HepG2 (cell line): ENCODE results near the gene CYLD. TPM values are rescaled to one million over a fixed set of nuclear protein-coding genes. Genes with fewer than 3 reads are reported as not detected.

Source experiments
- ATAC-seq: fragments of 200-7000 bp; cut with Tn5 transposase; 3 replicates; pipeline ENCODE4 v1.9.1; 2020; ENCODE audit warnings: mild to moderate bottlenecking, moderate library complexity
- BruUV-seq: library from RNA; stranded (reverse); fragments of 400-500 nt; replicated peaks from 2 replicates; lab custom pipeline; 2021; lab: Mats Ljungman, UMichigan
- CTCF ChIA-PET: fragments of 300-600 bp; formaldehyde crosslinking; extraction: SDS; loops from one replicate; lab custom pipeline; 2021; ENCODE audit warnings: low total read pairs, inconsistent platforms, low intra/inter-chr PET ratio; lab: Yijun Ruan, JAX
- POLR2A ChIA-PET: fragments of 350-600 bp; sonication (Branson Sonifier 250); formaldehyde crosslinking; loops from one replicate; lab custom pipeline; 2020; ENCODE audit warnings: antibody characterized with exemption, inconsistent platforms; lab: Yijun Ruan, JAX
- DNase-seq: peaks from one replicate; pipeline ENCODE4 v3.0.0-alpha.2; 2015; ENCODE audit warnings: low spot score
- FAIRE-seq: peaks from 3 replicates; lab custom pipeline; 2011; peaks lifted over from hg19 to GRCh38; lab: Jason Lieb, UNC
- H2AFZ ChIP-seq: one replicate; pipeline ENCODE4 v1.6.1; 2011; ENCODE audit warnings: low read length, inconsistent platforms
- H3K27ac ChIP-seq: fragments of 300-600 bp; 3 replicates; pipeline ENCODE4 v1.8.0; 2011; ENCODE audit warnings: mixed run types, mild to moderate bottlenecking, mixed read lengths, low read length, inconsistent platforms; ENCODE audit not compliant: insufficient read depth; ENCODE audit errors: extremely low read length
- H3K27me3 ChIP-seq, 2 experiments: fragments of 200-600 bp in 1 of 2; 2 replicates in 1 of 2; 3 replicates in 1 of 2; pipeline versions ENCODE4 v1.6.0 to v1.8.0; 2011; ENCODE audit warnings: low read length in 2 of 2, mild to moderate bottlenecking in 2 of 2, moderate library complexity in 2 of 2, inconsistent platforms in 1 of 2; ENCODE audit not compliant: insufficient read depth in 2 of 2, control insufficient read depth in 1 of 2
- H3K36me3 ChIP-seq, 2 experiments: fragments of 200-600 bp in 1 of 2; replicated peaks in 1 of 2; 2 replicates in 1 of 2; 3 replicates in 1 of 2; pipeline versions ENCODE4 v1.5.1 to v1.8.0; 2011; ENCODE audit warnings: low read length in 2 of 2, inconsistent platforms in 1 of 2; ENCODE audit not compliant: insufficient read depth in 2 of 2, control insufficient read depth in 1 of 2
- H3K4me1 ChIP-seq: 2 replicates; pipeline ENCODE4 v1.5.1; 2012; ENCODE audit warnings: low read length, inconsistent platforms; ENCODE audit not compliant: insufficient read depth
- H3K4me2 ChIP-seq: 2 replicates; pipeline ENCODE4 v1.6.0; 2011; ENCODE audit warnings: low read depth, low read length, inconsistent platforms
- H3K4me3 ChIP-seq, 3 experiments: fragments of 200-600 bp in 1 of 3; sonication (generic), shearing (Covaris generic) in 1 of 3; replicated peaks in 1 of 3; 2 replicates each; pipeline ENCODE4 v1.5.1; 2011 to 2016; ENCODE audit warnings: low read length in 3 of 3, inconsistent platforms in 2 of 3, low read depth in 2 of 3, mild to moderate bottlenecking in 2 of 3, control low read depth in 1 of 3, mixed read lengths in 1 of 3; ENCODE audit not compliant: insufficient read depth in 1 of 3
- H3K79me2 ChIP-seq: one replicate; pipeline ENCODE4 v1.6.1; 2011; ENCODE audit warnings: low read length, inconsistent platforms; ENCODE audit not compliant: insufficient read depth
- H3K9ac ChIP-seq: 2 replicates; pipeline ENCODE4 v1.6.0; 2011; ENCODE audit warnings: mild to moderate bottlenecking, low read depth, low read length, inconsistent platforms; ENCODE audit not compliant: insufficient read depth
- H3K9me3 ChIP-seq: 2 replicates; pipeline ENCODE4 v1.5.1; 2012; ENCODE audit warnings: mild to moderate bottlenecking, low read length
- H4K20me1 ChIP-seq: 2 replicates; pipeline ENCODE4 v1.6.0; 2011; ENCODE audit warnings: inconsistent platforms, mild to moderate bottlenecking, low read length, moderate library complexity; ENCODE audit not compliant: insufficient read depth
- FLYWCH1 ChIP-seq: sonication (generic); formaldehyde crosslinking; IDR thresholded peaks from 2 replicates; pipeline ENCODE4 v1.8.1; 2023; ENCODE audit warnings: mild to moderate bottlenecking, missing genetic modification reagents
- HDAC6 ChIP-seq: fragments of 200-600 bp; sonication (generic); IDR thresholded peaks from 2 replicates; pipeline ENCODE4 v1.7.0; 2017; ENCODE audit warnings: mild to moderate bottlenecking, antibody characterized with exemption, low read length, low read depth
- KAT8 ChIP-seq: IDR thresholded peaks from 2 replicates; pipeline ENCODE4 v1.6.1; 2016; ENCODE audit warnings: missing genetic modification reagents, missing compliant biosample characterization
- LRRFIP1 ChIP-seq: sonication (generic); formaldehyde crosslinking; conservative IDR thresholded peaks from 2 replicates; pipeline ENCODE4 v1.4.0; 2020; ENCODE audit warnings: missing genetic modification reagents
- NR3C1 ChIP-seq: sonication (generic); formaldehyde crosslinking; IDR thresholded peaks from 2 replicates; pipeline ENCODE4 v1.4.0; 2020; ENCODE audit warnings: missing genetic modification reagents
- RNF2 ChIP-seq: fragments of 450-650 bp; conservative IDR thresholded peaks from 2 replicates; pipeline ENCODE4 v1.6.1; 2016; ENCODE audit warnings: low read depth
- SALL1 ChIP-seq: sonication (generic); formaldehyde crosslinking; IDR thresholded peaks from 2 replicates; pipeline ENCODE4 v1.8.0; 2022; ENCODE audit warnings: mild to moderate bottlenecking, missing genetic modification reagents
- SP5 ChIP-seq: IDR thresholded peaks from 2 replicates; pipeline ENCODE4 v1.6.1; 2016; ENCODE audit warnings: low read depth, borderline replicate concordance
- XBP1 ChIP-seq: sonication (generic); formaldehyde crosslinking; IDR thresholded peaks from 2 replicates; pipeline ENCODE4 v1.5.0; 2020; ENCODE audit warnings: missing genetic modification reagents
- ZNF768 ChIP-seq: sonication (generic); formaldehyde crosslinking; IDR thresholded peaks from 2 replicates; pipeline ENCODE4 v1.4.0; 2020; ENCODE audit warnings: missing genetic modification reagents
- ZNF777 ChIP-seq: sonication (generic); formaldehyde crosslinking; IDR thresholded peaks from 2 replicates; pipeline ENCODE4 v1.4.0; 2020; ENCODE audit warnings: missing genetic modification reagents
- ZZZ3 ChIP-seq: sonication (generic); formaldehyde crosslinking; IDR thresholded peaks from 2 replicates; pipeline ENCODE4 v1.4.0; 2020; ENCODE audit warnings: missing genetic modification reagents, mild to moderate bottlenecking, borderline replicate concordance
- WGBS: methylation state at CpG from one replicate; pipeline ENCODE4 v1.1.6; 2017; ENCODE audit warnings: low lambda C conversion rate; 5-methylcytosine and 5-hydroxymethylcytosine counted together
- in situ Hi-C: cut with HindIII; loops from 2 replicates; pipeline ENCODE4 v1.10.0; 2017; ENCODE audit warnings: low pct_unique_long_range_greater_than_20kb; ENCODE audit not compliant: extremely low pct_ligation_motif_present
- intact Hi-C: fragments of 100-400 bp; cut with micrococcal nuclease; formaldehyde crosslinking; loops from one replicate; pipeline ENCODE4 v1.10.0; 2022; ENCODE audit not compliant: unreplicated experiment
- polyA plus RNA-seq, 8 experiments: library from polyadenylated mRNA; depleted of rRNA in 3 of 8; stranded (reverse) in 7 of 8; unstranded in 1 of 8; fragments of >200 nt; fragmentation: Illumina TruSeq in 4 of 8; extraction: Trizol in 4 of 8; gene quantifications; 2 replicates each; pipeline versions ENCODE4 v1.2.1 to v1.2.3, GENCODE V29; 2011 to 2016; ENCODE audit warnings: low read depth in 4 of 8, missing spikeins in 1 of 8, mixed read lengths in 1 of 8; ENCODE audit not compliant: insufficient read depth in 1 of 8
- total RNA-seq, 5 experiments: library from RNA; depleted of rRNA; stranded (reverse); fragments of >200 nt; fragmentation: Illumina TruSeq; extraction: Trizol; gene quantifications; 2 replicates each; pipeline ENCODE4 v1.2.3, GENCODE V29; 2016; ENCODE audit warnings: low read depth in 1 of 5
- TF ChIP-seq, protein P1 (sequence below): sonication (generic); formaldehyde crosslinking; IDR thresholded peaks from 2 replicates; pipeline ENCODE4 v1.5.0; 2020; ENCODE audit warnings: mild to moderate bottlenecking, missing genetic modification reagents
- TF ChIP-seq, protein P2 (sequence below): sonication (generic); formaldehyde crosslinking; IDR thresholded peaks from 2 replicates; pipeline ENCODE4 v1.4.0; 2020; ENCODE audit warnings: mild to moderate bottlenecking, missing genetic modification reagents, borderline replicate concordance

CYLD gene
- total and polyA plus RNA-seq, 2 of the 13 experiments (the other 11 are each of a cell fraction or from before 2014, with no cell fraction given), result 6.1 to 11.4 TPM

GRCh38 chr16:50696126-50696525 lies 45.8 kb upstream of the CYLD start:
- Histone ChIP-seq H3K9ac (peak overlapping the region; percentile 10), H3K9me3 (no peaks in the 10 kb centered on the region), H3K4me3 (peak overlapping the region in 1 of 3 experiments; percentile 31; a peak in 3 of 6 replicates), H3K4me1 (peaks cover 72% of the 10 kb centered on the region), H3K79me2 (no peaks in the 10 kb centered on the region), H3K27ac (peak overlapping the region; percentile 12), H2AFZ (no peak overlapping the region), H3K4me2 (peak overlapping the region; percentile 67), H4K20me1 (no peaks in the 10 kb centered on the region), H3K27me3 (peaks cover 3 to 31% of the 10 kb centered on the region in 2 experiments; a peak in 4 of 5 replicates), H3K36me3 (no peaks in the 10 kb centered on the region)
- intact Hi-C loops, result no loop called here
- BruUV-seq, result no TSS peak
- ChIA-PET CTCF (interaction anchor here (1.3 kb wide), 1 partner anchor 111 kb away, joined by 3 read pairs; no protein-coding TSS in a partner anchor), POLR2A (interaction anchor here (0.9 to 1.7 kb wide), 4 partner anchors 8 to 46 kb away, joined by 3 to 6 read pairs (median 4); partner anchors contain the start of gene CYLD)
- FAIRE-seq (no peak), ATAC-seq (peak; percentile 16), DNase-seq (peak; percentile 75)
- in situ Hi-C loops, result no loop called here
- 0% methylated on average over 5 of the region's 5 CpGs for WGBS
- TF ChIP-seq ZNF768 (CRISPR knock-in tag) (no peak), KAT8 (CRISPR knock-in tag) (0 out of 2 replicates have a peak, but pooled peaks have one; percentile 12), ZZZ3 (CRISPR knock-in tag) (no peak), SALL1 (CRISPR knock-in tag) (peak; percentile 10; the same call in 1 of the 2 replicates), NR3C1 (CRISPR knock-in tag) (no peak), XBP1 (CRISPR knock-in tag) (no peak), RNF2 (no peak), SP5 (CRISPR knock-in tag) (no peak), ZNF777 (CRISPR knock-in tag) (no peak), HDAC6 (no peak), LRRFIP1 (CRISPR knock-in tag) (no peak), FLYWCH1 (no peak)
- TF ChIP-seq, protein P1, sequence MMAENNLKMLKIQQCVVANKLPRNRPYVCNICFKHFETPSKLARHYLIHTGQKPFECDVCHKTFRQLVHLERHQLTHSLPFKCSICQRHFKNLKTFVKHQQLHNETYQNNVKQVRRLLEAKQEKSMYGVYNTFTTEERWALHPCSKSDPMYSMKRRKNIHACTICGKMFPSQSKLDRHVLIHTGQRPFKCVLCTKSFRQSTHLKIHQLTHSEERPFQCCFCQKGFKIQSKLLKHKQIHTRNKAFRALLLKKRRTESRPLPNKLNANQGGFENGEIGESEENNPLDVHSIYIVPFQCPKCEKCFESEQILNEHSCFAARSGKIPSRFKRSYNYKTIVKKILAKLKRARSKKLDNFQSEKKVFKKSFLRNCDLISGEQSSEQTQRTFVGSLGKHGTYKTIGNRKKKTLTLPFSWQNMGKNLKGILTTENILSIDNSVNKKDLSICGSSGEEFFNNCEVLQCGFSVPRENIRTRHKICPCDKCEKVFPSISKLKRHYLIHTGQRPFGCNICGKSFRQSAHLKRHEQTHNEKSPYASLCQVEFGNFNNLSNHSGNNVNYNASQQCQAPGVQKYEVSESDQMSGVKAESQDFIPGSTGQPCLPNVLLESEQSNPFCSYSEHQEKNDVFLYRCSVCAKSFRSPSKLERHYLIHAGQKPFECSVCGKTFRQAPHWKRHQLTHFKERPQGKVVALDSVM, result 0 out of 2 replicates have a peak, but pooled peaks have one; percentile 12
- TF ChIP-seq, protein P2, sequence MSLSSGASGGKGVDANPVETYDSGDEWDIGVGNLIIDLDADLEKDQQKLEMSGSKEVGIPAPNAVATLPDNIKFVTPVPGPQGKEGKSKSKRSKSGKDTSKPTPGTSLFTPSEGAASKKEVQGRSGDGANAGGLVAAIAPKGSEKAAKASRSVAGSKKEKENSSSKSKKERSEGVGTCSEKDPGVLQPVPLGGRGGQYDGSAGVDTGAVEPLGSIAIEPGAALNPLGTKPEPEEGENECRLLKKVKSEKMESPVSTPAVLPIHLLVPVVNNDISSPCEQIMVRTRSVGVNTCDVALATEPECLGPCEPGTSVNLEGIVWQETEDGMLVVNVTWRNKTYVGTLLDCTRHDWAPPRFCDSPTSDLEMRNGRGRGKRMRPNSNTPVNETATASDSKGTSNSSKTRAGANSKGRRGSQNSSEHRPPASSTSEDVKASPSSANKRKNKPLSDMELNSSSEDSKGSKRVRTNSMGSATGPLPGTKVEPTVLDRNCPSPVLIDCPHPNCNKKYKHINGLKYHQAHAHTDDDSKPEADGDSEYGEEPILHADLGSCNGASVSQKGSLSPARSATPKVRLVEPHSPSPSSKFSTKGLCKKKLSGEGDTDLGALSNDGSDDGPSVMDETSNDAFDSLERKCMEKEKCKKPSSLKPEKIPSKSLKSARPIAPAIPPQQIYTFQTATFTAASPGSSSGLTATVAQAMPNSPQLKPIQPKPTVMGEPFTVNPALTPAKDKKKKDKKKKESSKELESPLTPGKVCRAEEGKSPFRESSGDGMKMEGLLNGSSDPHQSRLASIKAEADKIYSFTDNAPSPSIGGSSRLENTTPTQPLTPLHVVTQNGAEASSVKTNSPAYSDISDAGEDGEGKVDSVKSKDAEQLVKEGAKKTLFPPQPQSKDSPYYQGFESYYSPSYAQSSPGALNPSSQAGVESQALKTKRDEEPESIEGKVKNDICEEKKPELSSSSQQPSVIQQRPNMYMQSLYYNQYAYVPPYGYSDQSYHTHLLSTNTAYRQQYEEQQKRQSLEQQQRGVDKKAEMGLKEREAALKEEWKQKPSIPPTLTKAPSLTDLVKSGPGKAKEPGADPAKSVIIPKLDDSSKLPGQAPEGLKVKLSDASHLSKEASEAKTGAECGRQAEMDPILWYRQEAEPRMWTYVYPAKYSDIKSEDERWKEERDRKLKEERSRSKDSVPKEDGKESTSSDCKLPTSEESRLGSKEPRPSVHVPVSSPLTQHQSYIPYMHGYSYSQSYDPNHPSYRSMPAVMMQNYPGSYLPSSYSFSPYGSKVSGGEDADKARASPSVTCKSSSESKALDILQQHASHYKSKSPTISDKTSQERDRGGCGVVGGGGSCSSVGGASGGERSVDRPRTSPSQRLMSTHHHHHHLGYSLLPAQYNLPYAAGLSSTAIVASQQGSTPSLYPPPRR, result no peak
